Measurements from ENCODE around the gene RNF126.
"Not testable (repeated sequence)": the region's sequence is repeated elsewhere in the genome, so short reads cannot be mapped to it uniquely, and the experiment has no call there.

Gene RNF126

DNA sequence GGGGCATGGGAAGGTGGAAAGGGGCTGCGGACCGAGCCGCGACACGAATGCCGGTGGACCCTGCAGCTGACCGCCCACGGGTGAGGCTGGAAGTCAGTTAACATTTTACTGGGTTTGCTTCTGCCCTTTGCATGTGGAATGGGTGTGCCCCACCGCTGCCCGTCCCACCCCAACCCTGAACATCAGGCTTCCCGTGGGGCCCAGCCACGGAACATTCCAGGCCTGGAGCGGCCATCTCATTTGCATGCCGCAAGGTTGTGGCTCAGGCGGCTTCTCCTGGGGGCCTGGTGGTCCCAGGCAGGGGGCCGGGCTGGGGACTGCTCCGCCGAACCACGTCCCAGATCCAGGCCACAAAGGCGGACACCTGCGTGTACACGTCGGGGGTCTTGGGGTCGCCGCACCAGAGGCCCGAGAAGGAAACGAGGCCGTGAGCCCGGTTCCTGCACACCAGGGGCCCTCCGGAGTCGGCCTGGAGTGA lies 22.5 kb upstream of the RNF126 start:
- no peak for DNase-seq

DNA sequence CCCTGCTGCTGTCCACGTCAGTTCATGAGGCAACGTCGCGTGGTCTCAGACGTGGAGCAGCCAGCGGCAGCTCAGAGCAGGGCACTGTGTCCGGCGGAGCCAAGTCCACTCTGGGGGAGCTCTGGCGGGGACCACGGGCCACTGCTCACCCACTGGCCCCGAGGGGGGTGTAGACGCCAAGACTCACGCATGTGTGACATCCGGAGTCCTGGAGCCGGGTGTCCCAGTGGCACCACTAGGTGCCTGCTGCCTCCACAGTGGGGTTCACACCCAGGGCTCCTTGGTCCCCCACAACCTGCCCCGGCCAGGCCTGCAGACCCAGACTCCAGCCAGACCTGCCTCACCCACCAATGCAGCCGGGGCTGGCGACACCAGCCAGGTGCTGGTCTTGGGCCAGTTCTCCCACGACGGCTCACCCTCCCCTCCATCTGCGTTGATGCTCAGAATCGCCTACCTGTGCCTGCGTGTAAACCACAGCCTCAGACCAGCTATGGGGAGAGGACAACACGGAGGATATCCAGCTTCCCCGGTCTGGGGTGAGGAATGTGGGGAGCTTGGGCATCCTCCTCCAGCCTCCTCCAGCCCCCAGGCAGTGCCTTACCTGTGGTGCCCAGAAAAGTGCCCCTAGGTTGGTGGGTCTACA lies 19.8 kb upstream of the RNF126 start:
- DNase-seq, result no peak

DNA sequence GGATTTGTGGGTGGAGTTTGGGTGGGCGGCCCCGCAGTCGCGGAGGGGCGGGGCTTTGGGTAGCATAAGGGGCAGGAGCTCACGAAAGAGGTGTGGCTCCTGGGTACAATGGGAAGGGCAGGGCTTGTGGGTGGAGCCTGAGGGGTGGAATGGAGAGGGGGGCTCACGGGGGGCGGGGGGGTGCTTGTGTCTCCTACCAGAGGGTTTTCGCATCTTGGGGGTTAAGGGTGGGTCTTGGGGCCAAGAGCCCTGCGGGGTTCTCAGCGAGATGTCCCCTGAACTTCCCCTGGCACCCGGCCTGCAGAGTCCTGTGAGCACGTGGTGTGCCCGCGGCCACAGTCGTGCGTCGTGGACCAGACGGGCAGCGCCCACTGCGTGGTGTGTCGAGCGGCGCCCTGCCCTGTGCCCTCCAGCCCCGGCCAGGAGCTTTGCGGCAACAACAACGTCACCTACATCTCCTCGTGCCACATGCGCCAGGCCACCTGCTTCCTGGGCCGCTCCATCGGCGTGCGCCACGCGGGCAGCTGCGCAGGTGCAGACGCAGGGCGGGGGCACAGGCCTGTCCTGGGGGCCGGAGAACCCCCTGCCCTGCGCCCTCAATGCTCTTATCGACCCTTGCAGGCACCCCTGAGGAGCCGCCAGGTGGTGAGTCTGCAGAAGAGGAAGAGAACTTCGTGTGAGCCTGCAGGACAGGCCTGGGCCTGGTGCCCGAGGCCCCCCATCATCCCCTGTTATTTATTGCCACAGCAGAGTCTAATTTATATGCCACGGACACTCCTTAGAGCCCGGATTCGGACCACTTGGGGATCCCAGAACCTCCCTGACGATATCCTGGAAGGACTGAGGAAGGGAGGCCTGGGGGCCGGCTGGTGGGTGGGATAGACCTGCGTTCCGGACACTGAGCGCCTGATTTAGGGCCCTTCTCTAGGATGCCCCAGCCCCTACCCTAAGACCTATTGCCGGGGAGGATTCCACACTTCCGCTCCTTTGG lies 18.3 kb upstream of the RNF126 start:
- no peak for DNase-seq

DNA sequence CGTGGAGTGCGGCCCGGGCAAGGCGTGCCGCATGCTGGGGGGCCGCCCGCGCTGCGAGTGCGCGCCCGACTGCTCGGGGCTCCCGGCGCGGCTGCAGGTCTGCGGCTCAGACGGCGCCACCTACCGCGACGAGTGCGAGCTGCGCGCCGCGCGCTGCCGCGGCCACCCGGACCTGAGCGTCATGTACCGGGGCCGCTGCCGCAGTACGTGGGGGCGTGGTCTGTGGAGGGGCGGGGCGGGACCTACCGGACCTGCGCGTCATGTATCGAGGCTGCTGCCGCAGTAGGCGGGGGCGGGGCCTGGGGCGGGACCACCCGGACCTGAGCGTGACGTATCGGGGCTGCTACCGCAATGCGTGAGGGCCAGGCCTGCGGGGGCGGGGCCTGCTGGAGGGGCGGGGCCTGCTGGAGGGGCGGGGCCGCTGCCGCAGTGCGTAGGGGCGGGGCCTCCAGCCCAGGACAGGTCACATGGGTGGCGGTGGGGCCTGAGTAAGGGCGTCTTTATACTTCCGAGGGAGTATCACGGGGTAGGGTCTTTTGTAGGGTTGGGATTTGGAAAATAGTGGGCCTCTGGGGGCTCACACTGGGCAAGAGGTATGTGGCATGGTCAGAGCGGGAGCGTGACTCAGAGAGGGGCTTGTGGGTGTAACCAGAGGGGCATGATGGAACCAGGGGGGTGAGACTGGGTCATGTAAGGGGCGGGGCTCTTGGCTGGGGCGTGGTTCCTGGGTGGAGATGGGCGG lies 17.4 kb upstream of the RNF126 start:
- peak; percentile 100 for DNase-seq

- peak; percentile 88 for DNase-seq
Observed at GRCh38 chr19:679418-680286, 16.6 kb upstream of the RNF126 start.

DNA sequence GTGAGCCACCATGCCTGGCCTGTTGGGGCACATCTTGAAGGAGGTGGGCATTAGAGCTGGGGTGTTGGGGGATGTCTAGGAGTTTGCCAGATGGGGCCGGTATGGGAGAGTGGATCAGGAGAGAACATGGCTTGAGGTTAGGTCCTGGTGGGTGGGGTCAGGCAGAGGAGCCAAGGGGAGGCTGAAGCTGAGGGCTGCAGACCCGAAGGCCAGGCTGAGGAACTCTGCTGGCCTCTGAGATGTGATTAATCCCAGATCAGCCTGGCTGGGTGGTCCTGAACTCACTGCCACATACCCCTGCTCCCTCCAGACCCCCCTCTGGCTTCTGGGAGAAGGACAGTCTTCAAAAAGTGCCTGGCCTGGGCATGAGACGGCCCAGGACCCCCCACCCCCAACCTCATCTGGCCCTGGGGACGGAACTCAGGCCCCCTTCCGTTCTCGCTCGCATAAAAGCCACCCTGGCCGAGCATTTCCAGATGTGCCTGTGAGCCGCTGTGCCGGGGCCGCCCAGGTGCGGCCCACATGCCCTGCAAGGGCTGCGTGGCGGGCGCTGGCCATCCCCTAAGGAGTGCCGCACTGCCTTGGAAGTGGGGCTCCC lies 15.9 kb upstream of the RNF126 start:
- no peak for DNase-seq

DNA sequence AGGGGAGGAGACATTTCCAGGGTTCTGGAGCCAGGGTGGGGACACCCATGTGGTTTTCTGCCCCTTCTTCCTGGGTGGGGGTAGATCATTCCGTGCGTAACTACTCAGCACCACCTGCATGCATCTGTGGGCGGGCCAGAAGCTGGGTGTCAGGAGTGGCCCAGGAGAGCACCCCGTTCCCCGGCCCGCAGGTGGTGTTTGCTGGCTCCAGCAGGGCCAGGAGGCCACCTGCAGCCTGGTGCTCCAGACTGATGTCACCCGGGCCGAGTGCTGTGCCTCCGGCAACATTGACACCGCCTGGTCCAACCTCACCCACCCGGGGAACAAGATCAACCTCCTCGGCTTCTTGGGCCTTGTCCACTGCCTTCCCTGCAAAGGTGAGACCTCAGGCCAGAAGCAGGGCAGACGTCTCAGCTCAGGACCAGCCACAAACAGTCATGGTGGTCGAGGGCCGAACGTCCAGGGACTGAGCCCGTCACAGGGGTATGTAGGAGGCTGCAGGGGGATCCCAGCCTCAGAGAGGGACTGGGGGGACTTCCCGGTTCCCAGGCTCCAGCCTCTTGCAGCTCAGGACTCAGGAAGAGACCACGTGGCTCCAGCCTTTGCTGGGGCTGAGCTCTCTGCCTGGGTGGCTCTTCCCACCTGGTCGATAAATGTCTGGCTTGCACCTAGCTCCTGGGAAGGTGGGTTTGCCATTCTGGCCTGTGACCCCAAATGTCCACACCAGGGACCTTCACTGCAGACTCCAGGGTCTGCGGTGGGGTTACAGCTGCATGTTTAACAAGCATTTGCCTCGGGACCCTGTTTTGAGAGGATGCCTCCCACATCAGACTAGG lies 14.8 kb upstream of the RNF126 start:
- DNase-seq, result no peak

DNA sequence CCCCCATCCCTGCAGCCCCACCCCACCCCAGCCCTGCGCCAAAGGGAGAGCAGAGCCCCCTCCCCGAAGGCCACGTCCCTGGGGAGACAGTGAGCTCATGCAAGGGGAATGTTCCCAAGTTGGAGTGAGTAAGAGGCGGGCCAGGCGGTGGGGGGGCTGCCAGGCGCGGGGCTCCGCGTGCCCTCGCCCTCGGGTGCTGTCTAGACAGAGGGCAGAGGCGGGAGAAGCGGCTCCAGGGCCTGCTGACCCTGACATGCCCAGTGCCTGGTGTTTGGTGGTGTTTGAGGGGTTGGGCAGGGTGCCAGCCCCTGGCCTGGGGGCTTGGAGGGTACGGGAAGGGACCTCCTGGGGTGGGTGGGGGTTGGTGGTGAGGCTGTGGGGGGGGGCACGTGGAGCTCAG lies 14.2 kb upstream of the RNF126 start:
- peak; percentile 74 for DNase-seq

DNA sequence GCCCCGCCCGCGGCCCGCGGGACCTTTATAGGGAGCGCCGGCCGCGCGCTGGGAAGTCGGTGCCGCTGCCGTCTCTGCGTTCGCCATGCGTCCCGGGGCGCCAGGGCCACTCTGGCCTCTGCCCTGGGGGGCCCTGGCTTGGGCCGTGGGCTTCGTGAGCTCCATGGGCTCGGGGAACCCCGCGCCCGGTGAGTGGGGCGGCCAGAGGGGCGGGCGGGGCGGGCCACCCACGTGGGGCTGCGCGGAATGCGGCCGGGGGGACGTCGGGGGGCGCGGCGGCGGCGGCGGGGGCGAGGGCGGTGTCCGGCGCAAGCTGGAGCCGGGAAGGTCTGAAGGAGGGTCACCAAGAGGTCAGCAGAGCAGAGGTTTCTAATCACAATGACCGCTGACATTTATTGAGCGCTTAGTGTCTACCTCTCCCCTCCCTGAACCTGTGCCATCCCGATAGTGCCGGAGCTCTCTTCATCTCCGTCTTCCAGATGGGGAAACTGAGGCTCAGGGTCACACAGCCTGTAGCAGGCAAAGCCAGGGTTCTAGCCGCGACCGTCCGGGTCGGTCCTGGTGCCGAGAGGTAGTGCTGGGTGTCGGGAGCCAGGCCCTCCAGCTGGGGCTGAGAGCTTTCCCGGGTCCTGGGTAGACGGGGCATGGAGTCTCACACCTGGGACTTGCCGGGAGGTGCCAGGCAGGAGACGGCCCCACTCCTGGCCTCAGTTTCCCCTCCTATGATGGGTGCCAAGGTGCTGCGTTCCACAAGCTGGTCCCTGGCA lies 13.5 kb upstream of the RNF126 start, which contains the start of gene FSTL3:
TSS of gene FSTL3 (plus strand) at position 54 of the 767 bp plus-strand sequence. CDS start at position 86, 32 bp downstream.
- DNase-seq, result no peak

- no peak for DNase-seq
Observed at GRCh38 chr19:676007-676338, 13.0 kb upstream of the RNF126 start.

GRCh38 chr19:674282-675151 lies 11.5 kb upstream of the RNF126 start:
- DNase-seq, result no peak

DNA sequence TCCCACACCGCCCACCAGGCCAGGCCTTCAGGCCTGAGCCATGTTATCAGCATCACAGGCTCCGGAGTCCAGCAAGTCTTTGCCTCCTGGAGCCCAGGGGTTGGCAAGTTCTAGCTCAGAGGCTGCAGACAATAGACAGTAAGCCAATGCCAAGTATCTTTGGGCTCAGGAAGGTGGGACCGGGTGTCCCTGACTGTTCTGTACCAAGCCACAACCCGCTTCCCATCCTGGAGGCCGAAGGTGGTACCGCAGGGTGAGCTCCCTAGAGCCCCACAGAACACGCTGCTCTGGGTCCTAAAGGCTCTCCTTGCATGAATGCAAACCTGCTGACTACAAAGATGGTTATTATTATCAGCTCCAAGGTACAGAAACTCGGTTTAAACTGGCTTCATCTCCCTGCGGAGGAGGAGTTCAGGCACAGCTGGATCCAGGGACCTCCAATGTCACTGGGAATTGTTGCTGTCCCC lies 7.6 kb upstream of the RNF126 start:
- DNase-seq, result no peak

DNA sequence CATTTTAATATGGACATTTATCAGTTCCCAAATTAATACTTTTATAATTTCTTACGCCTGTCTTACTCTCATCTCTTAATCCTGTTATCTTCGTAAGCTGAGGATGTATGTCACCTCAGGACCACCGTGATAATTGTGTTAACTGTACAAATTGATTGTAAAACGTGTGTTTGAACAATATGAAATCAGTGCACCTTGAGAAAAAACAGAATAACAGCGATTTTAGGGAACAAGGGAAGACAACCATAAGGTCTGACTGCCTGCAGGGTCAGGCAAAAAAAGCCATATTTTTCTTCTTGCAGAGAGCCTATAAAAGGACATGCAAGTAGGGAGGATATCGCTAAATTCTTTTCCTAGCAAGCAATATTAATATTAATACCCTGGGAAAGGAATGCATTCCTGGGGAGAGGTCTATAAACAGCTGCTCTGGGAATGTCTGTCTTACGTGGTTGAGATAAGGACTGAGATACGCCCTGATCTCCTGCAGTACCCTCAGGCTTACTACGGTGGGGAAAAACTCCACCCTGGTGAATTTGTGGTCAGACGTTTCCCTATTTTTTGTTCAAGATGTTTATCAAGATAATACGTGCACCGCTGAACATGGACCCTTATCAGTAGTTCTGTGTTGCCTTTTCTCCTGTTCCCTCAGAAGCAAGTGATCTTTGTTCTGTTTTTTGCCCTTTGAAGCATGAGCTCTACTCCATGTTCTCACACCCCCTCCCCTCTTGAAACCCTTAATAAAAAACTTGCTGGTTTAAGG lies 5.8 kb upstream of the RNF126 start:
- not testable (repeated sequence) for DNase-seq

- not testable (repeated sequence) for DNase-seq
Observed at GRCh38 chr19:666985-667573, 4.1 kb upstream of the RNF126 start.

DNA sequence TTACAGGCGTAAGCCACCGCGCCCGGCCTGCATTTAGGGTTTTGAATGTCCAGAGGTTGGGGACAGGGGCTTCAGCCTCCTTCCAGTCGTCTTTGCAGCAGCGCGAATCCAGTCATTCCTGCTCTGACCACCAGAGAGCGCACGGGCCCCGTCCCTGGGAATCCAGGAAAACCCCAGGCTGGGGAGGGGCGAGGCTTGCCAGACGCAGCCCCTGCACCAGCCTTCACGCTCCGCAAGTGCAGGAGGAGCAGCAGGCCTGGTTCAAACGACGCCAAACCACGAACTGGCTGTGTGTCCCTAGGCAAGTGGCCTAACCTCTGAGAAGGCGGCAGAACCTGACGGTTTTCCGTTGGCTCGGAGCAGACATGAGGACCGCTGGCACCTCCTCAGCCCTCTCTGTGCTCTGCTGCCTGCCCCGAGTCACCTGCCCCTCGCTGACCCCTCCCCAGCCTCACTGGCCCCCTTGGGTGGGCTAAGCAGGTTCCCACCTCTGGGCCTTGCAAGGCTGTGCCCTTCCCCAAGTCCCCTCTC lies 2.0 kb upstream of the RNF126 start:
- DNase-seq, result peak; percentile 89

DNA sequence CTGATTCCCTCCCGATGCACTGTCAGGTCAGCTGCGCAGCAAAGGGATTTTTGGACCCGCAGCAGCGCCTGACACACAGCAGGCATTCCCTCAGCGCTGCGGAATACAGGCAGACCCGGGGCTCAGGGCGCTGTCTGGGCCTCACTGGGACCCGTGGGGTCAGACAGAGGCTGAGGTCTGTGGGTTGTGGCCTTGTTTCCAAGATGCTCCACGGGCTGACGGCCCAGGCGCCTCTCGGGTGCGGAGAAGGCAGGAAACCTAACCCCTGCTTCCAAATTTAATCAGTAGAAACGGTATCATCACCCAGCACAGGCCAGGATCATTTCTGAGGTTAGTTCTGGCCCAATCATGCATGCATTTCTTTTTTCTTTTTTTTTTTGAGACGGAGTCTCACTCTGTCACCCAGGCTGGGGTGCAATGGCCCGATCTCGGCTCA lies 686 bp upstream of the RNF126 start:
- no peak for DNase-seq
